Measurements from ENCODE around the gene NPHP4. TPM values are rescaled to one million over a fixed set of nuclear protein-coding genes. Genes with fewer than 3 reads are reported as not detected.

The NPHP4 gene
- total RNA-seq, 2 experiments from 2014 or later, result 15.6 to 17.2 TPM

GRCh38 chr1:5872886-5873285 lies 119.3 kb downstream of the NPHP4 start:
- DNase-seq, result no peak
- Mint-ChIP-seq H3K36me3 (ENCODE audit: low read depth) (peaks cover 3% of the 10 kb centered on the region), H3K27ac (no peak overlapping the region), H3K9me3 (ENCODE audit: insufficient read depth) (no peaks in the 10 kb centered on the region), H3K27me3 (ENCODE audit: low read depth) (no peaks in the 10 kb centered on the region), H3K4me3 (no peak overlapping the region), H3K4me1 (ENCODE audit: low read depth) (peaks cover 2% of the 10 kb centered on the region)
- no peak for ATAC-seq
- ChIA-PET POLR2A (no interaction called here), CTCF (no interaction called here)

- no peak overlapping the region for H3K27ac Mint-ChIP-seq
- ChIA-PET CTCF (no interaction called here), POLR2A (no interaction called here)
- peaks cover 3% of the 10 kb centered on the region for H3K36me3 Mint-ChIP-seq (ENCODE audit: low read depth)
- peaks cover 2% of the 10 kb centered on the region for H3K4me1 Mint-ChIP-seq (ENCODE audit: low read depth)
- ATAC-seq (no peak), DNase-seq (no peak)
- no peaks in the 10 kb centered on the region for H3K27me3 Mint-ChIP-seq (ENCODE audit: low read depth)
- H3K9me3 Mint-ChIP-seq (ENCODE audit: insufficient read depth), result no peaks in the 10 kb centered on the region
- no peak overlapping the region for H3K4me3 Mint-ChIP-seq
These were observed 123.2 kb downstream of the NPHP4 start for GRCh38 chr1:5868931-5869500.

DNA sequence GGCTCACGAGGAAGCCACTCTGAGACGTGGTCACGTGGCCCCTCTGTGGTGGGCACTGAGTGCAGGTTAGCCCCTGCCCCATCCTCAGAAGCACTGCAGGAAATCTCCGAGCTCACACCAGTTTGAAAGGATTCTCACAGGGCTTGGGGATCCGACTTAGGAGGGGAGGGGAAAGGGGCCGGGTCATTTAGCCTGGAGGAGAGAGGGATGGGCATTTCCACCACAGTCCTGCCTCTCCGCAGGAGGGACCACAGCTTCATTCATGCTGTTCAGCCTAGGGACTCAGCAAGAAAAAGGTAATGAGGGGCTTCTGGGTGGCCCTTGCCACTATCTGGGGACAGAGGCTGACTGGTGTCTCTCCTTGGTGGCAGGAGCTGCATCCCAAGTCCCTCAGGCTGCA lies 126.5 kb downstream of the NPHP4 start:
- no peaks in the 10 kb centered on the region for H3K27me3 Mint-ChIP-seq (ENCODE audit: low read depth)
- no peaks in the 10 kb centered on the region for H3K9me3 Mint-ChIP-seq (ENCODE audit: insufficient read depth)
- H3K27ac Mint-ChIP-seq, result no peak overlapping the region
- no peaks in the 10 kb centered on the region for H3K4me1 Mint-ChIP-seq (ENCODE audit: low read depth)
- ChIA-PET POLR2A (no interaction called here), CTCF (no interaction called here)
- H3K36me3 Mint-ChIP-seq (ENCODE audit: low read depth), result peaks cover 3% of the 10 kb centered on the region
- ATAC-seq, result no peak
- H3K4me3 Mint-ChIP-seq, result no peak overlapping the region
- DNase-seq, result no peak

DNA sequence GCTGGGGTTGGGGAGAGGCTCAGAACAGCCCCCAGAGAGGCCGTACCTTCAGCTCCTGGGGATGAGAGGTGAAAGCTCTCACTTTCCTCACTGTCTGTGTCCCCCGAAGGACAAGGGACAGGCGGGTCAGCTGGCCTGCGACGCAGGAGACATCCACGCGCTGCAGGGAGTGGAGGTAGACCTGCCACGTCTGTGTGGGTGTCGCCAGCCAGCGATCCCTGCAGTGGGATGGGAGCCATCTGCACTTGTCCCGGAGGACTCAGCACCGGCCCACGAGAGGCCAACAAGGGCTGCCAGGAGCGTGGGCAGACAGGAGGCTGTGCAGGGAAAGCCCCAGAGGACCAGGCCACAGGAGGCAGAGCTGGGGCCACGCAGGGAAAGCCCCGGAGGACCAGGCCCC lies 127.2 kb downstream of the NPHP4 start:
- ATAC-seq, result no peak
- no peak overlapping the region for H3K4me3 Mint-ChIP-seq
- no peak overlapping the region for H3K27ac Mint-ChIP-seq
- CTCF ChIA-PET, result no interaction called here
- peaks cover 3% of the 10 kb centered on the region for H3K36me3 Mint-ChIP-seq (ENCODE audit: low read depth)
- H3K9me3 Mint-ChIP-seq (ENCODE audit: insufficient read depth), result no peaks in the 10 kb centered on the region
- no peaks in the 10 kb centered on the region for H3K27me3 Mint-ChIP-seq (ENCODE audit: low read depth)
- DNase-seq, result no peak
- H3K4me1 Mint-ChIP-seq (ENCODE audit: low read depth), result no peaks in the 10 kb centered on the region
- POLR2A ChIA-PET, result no interaction called here

DNA sequence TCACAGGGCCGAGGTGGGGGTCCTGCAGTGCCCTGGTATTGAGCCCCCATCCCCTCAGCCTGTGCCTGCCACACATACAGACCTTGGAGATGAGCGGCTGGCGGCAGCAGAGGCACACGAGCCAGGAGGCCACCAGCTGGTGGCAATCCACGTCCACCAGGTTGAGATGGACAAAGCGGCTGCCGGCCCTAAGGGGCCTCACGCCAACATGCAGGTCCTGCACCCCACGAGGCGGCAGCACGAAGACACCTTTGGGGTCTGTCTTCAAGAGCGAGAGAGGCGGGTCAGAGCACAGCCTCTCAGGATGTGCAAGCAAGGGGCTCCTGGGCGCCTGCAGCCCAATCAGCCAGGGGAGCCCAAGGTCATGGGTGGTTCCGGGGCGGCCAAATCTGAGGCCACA lies 128.0 kb downstream of the NPHP4 start:
- Mint-ChIP-seq H3K4me3 (no peak overlapping the region), H3K9me3 (ENCODE audit: insufficient read depth) (no peaks in the 10 kb centered on the region), H3K4me1 (ENCODE audit: low read depth) (no peaks in the 10 kb centered on the region), H3K36me3 (ENCODE audit: low read depth) (peaks cover 3% of the 10 kb centered on the region), H3K27me3 (ENCODE audit: low read depth) (no peaks in the 10 kb centered on the region), H3K27ac (no peak overlapping the region)
- CTCF ChIA-PET, result no interaction called here
- ATAC-seq, result no peak
- POLR2A ChIA-PET, result no interaction called here
- DNase-seq, result no peak

DNA sequence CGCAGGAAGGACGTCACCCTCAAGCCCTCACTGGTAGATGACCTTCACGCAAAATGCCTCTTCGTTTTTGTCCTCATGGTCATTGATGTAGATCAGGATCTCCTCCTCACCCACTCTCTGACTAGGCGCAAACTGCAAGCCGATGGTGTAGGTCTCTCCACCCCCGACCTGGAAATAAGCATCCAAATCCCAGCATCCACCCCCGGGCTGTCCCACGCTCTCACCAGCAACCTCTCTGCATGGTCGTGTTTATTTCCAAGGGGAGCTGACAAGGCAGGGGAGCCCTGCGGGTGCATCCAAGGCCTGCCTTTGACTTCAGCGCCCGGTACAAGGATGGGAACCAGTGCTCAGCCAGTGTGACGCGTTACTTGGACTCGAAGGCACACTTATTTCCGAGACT lies 129.0 kb downstream of the NPHP4 start:
- H3K4me3 Mint-ChIP-seq, result no peak overlapping the region
- no peaks in the 10 kb centered on the region for H3K36me3 Mint-ChIP-seq (ENCODE audit: low read depth)
- no peaks in the 10 kb centered on the region for H3K27me3 Mint-ChIP-seq (ENCODE audit: low read depth)
- no peak overlapping the region for H3K27ac Mint-ChIP-seq
- ChIA-PET CTCF (no interaction called here), POLR2A (no interaction called here)
- DNase-seq (no peak), ATAC-seq (no peak)
- no peaks in the 10 kb centered on the region for H3K4me1 Mint-ChIP-seq (ENCODE audit: low read depth)
- no peaks in the 10 kb centered on the region for H3K9me3 Mint-ChIP-seq (ENCODE audit: insufficient read depth)

GRCh38 chr1:5861871-5862825 lies 130.1 kb downstream of the NPHP4 start:
- Mint-ChIP-seq H3K36me3 (ENCODE audit: low read depth) (no peaks in the 10 kb centered on the region), H3K27me3 (ENCODE audit: low read depth) (no peaks in the 10 kb centered on the region), H3K27ac (no peak overlapping the region), H3K4me1 (ENCODE audit: low read depth) (no peaks in the 10 kb centered on the region), H3K9me3 (ENCODE audit: insufficient read depth) (no peaks in the 10 kb centered on the region), H3K4me3 (no peak overlapping the region)
- DNase-seq, result no peak
- ATAC-seq, result no peak
- ChIA-PET CTCF (no interaction called here), POLR2A (no interaction called here)

DNA sequence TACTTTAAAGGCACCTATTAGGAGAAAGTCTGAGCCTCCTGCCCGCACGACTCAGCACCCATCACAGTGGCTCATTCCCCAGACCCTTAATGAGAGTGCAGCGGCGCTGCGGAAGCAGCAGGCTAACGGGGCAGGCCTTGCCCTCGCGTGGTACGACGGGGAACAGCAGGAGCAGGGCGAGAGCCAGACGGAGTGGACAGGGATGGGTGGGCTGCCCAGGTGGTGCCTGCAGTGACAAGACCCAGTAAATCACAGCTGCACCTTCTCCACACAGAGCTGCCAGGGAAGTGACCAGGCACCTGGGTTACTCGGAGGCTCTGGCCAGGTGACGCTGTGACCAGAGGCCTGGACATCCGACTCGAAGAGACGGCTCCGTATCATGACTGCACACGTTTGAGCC lies 131.9 kb downstream of the NPHP4 start:
- Mint-ChIP-seq H3K27ac (no peak overlapping the region), H3K27me3 (ENCODE audit: low read depth) (no peaks in the 10 kb centered on the region), H3K4me3 (no peak overlapping the region), H3K4me1 (ENCODE audit: low read depth) (peaks cover 5% of the 10 kb centered on the region), H3K9me3 (ENCODE audit: insufficient read depth) (no peaks in the 10 kb centered on the region), H3K36me3 (ENCODE audit: low read depth) (no peaks in the 10 kb centered on the region)
- no peak for ATAC-seq
- DNase-seq, result no peak
- ChIA-PET CTCF (no interaction called here), POLR2A (no interaction called here)

GRCh38 chr1:5859766-5860165 lies 132.5 kb downstream of the NPHP4 start:
- Mint-ChIP-seq H3K27ac (no peak overlapping the region), H3K4me3 (no peak overlapping the region), H3K9me3 (ENCODE audit: insufficient read depth) (no peaks in the 10 kb centered on the region), H3K4me1 (ENCODE audit: low read depth) (peaks cover 5% of the 10 kb centered on the region), H3K27me3 (ENCODE audit: low read depth) (no peaks in the 10 kb centered on the region), H3K36me3 (ENCODE audit: low read depth) (no peaks in the 10 kb centered on the region)
- CTCF ChIA-PET, result no interaction called here
- POLR2A ChIA-PET, result no interaction called here
- DNase-seq, result no peak
- no peak for ATAC-seq

- no peak for DNase-seq
- Mint-ChIP-seq H3K27ac (no peak overlapping the region), H3K27me3 (ENCODE audit: low read depth) (no peaks in the 10 kb centered on the region), H3K9me3 (ENCODE audit: insufficient read depth) (no peaks in the 10 kb centered on the region), H3K36me3 (ENCODE audit: low read depth) (no peaks in the 10 kb centered on the region), H3K4me1 (ENCODE audit: low read depth) (peaks cover 5% of the 10 kb centered on the region), H3K4me3 (no peak overlapping the region)
- ChIA-PET CTCF (no interaction called here), POLR2A (no interaction called here)
- no peak for ATAC-seq
These were observed 133.3 kb downstream of the NPHP4 start for GRCh38 chr1:5858844-5859407.

DNA sequence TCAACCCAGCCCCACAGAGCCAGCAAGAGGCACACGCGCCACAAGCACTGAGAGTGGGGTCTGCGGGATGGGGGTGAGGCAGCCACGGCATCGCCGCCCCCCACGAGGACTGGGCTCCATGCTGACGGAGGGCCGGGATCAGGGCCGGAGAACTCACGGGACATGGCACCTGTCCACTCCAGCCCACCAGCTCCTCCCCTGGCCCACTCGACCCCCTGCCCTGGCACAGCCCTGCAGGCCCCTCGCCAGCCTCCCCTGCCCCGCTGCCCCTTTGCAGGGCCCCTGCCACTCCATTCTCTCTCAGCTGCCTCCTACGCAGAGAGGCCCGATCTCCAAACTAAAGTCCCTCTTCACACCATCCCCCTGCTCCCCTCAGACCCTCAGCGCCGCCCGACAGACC lies 134.0 kb downstream of the NPHP4 start:
- ChIA-PET POLR2A (no interaction called here), CTCF (no interaction called here)
- H3K9me3 Mint-ChIP-seq (ENCODE audit: insufficient read depth), result no peaks in the 10 kb centered on the region
- DNase-seq, result no peak
- no peaks in the 10 kb centered on the region for H3K36me3 Mint-ChIP-seq (ENCODE audit: low read depth)
- H3K4me1 Mint-ChIP-seq (ENCODE audit: low read depth), result peaks cover 5% of the 10 kb centered on the region
- H3K27me3 Mint-ChIP-seq (ENCODE audit: low read depth), result no peaks in the 10 kb centered on the region
- ATAC-seq, result no peak
- H3K27ac Mint-ChIP-seq, result no peak overlapping the region
- H3K4me3 Mint-ChIP-seq, result no peak overlapping the region

- H3K27ac Mint-ChIP-seq, result no peak overlapping the region
- ChIA-PET CTCF (no interaction called here), POLR2A (no interaction called here)
- DNase-seq, result no peak
- H3K9me3 Mint-ChIP-seq (ENCODE audit: insufficient read depth), result no peaks in the 10 kb centered on the region
- H3K27me3 Mint-ChIP-seq (ENCODE audit: low read depth), result no peaks in the 10 kb centered on the region
- no peak overlapping the region for H3K4me3 Mint-ChIP-seq
- H3K4me1 Mint-ChIP-seq (ENCODE audit: low read depth), result peaks cover 5% of the 10 kb centered on the region
- ATAC-seq, result no peak
- no peaks in the 10 kb centered on the region for H3K36me3 Mint-ChIP-seq (ENCODE audit: low read depth)
These were observed 134.6 kb downstream of the NPHP4 start for GRCh38 chr1:5857508-5858090.

Measured in activated CD8-positive, alpha-beta T cell treated with anti-CD3 and anti-CD28 coated beads, Interleukin-2, amount 10 ng/mL, durations not matched to agents 7 days and 5 days (primary cell).